Adrenal gland (tissue), 12 donors: ENCODE data around the gene CBR3. TPM values are rescaled to one million over a fixed set of nuclear protein-coding genes. Genes with fewer than 3 reads are reported as not detected.

ENCODE experiments used
- DNase-seq, 7 donors: peaks; one replicate each; pipeline ENCODE4 v3.0.0-alpha.2; 2019 to 2020
- H3K27ac ChIP-seq, 5 donors: fragments of 200-600 bp; sonication (generic) in 4 of 5; 1 replicate in 3 of 5; 2 replicates in 2 of 5; pipeline versions ENCODE4 v1.5.1 to v1.8.0; 2016 to 2020; ENCODE audit warnings: mild to moderate bottlenecking in 1 of 5
- H3K27me3 ChIP-seq: fragments of 200-600 bp; 2 replicates; pipeline ENCODE4 v1.8.0; 2021
- H3K36me3 ChIP-seq, 2 donors: fragments of 200-600 bp; replicated peaks in 1 of 2; 1 replicate in 1 of 2; 2 replicates in 1 of 2; pipeline versions ENCODE4 v1.5.1 to v1.8.0; 2018 to 2022
- H3K4me1 ChIP-seq, 2 donors: fragments of 200-600 bp; replicated peaks in 1 of 2; 1 replicate in 1 of 2; 2 replicates in 1 of 2; pipeline versions ENCODE4 v1.5.1 to v1.8.0; 2018 to 2021
- H3K4me3 ChIP-seq, 4 donors: fragments of 200-600 bp; sonication (generic) in 3 of 4; one replicate each; pipeline ENCODE4 v1.5.1; 2016 to 2018
- H3K9me3 ChIP-seq, 3 donors: fragments of 200-600 bp; sonication (generic) in 1 of 3; replicated peaks in 1 of 3; 1 replicate in 2 of 3; 2 replicates in 1 of 3; pipeline versions ENCODE4 v1.5.1 to v1.8.0; 2016 to 2021
- POLR2A ChIP-seq, 2 donors: fragments of 450-650 bp; IDR thresholded peaks; one replicate each; pipeline ENCODE4 v1.6.1; 2017; ENCODE audit warnings: antibody characterized with exemption in 2 of 2, mild to moderate bottlenecking in 2 of 2, moderate library complexity in 1 of 2
- WGBS, 4 donors: extraction: QIAGEN DNeasy Blood & Tissue Kit in 2 of 4; methylation state at CpG; one replicate each; pipeline versions ENCODE4 v1.1.5 to v1.1.7; 2013 to 2017; 5-methylcytosine and 5-hydroxymethylcytosine counted together
- intact Hi-C, 2 donors: fragments of 100-400 bp; cut with DNase I; formaldehyde crosslinking; loops; one replicate each; pipeline versions ENCODE4 v1.14.1 to v1.15.0; 2022 to 2023
- polyA plus RNA-seq, 3 donors: library from polyadenylated mRNA; stranded (reverse); fragments of 200-250 nt in 2 of 3; fragments of 350-450 nt in 1 of 3; fragmentation: Illumina TruSeq in 1 of 3; extraction: RNeasy Lipid Tissue Mini Kit (QIAGEN cat#74804) in 1 of 3; gene quantifications; one replicate each; pipeline ENCODE4 v1.2.3, GENCODE V29; 2013 to 2014
- total RNA-seq, 9 donors: library from RNA; depleted of rRNA in 4 of 9; stranded (reverse); fragments of >200 nt in 4 of 9; fragments of 120-200 nt in 1 of 9; fragmentation: NEBNext Ultra II Directional in 1 of 9; extraction: Animal tissue kit (Norgen Biotek cat#: 25700) in 1 of 9; gene quantifications; one replicate each; pipeline versions ENCODE4 v1.1.0 to v1.2.4, GENCODE V29; 2013 to 2023
- TF ChIP-seq, protein P1 (sequence below), 6 experiments: fragments of 450-650 bp in 4 of 6; fragments of 200-600 bp in 2 of 6; sonication (generic) in 1 of 6; IDR thresholded peaks; 1 replicate in 5 of 6; 2 replicates in 1 of 6; pipeline versions ENCODE4 v1.5.1 to v1.8.0; 2016 to 2021; ENCODE audit warnings: antibody characterized with exemption in 6 of 6, mild to moderate bottlenecking in 2 of 6, moderate library complexity in 1 of 6
- donor health status: healthy with polysubstance abuse.
- donor health status: Bipolar disorder and iron deficiency.
- donor health status: DM: yes; HTN: yes; CAD: no.
- donor health status: DM: no; HTN: no; CAD: no.
- donor health status: DM: no; HTN: no; CAD: no.
- donor health status: DM: yes; HTN: yes; CAD: no.

The CBR3 gene
- total and polyA plus RNA-seq, 12 donors: 0.83 to 10.7 (median 2.8) TPM

DNA sequence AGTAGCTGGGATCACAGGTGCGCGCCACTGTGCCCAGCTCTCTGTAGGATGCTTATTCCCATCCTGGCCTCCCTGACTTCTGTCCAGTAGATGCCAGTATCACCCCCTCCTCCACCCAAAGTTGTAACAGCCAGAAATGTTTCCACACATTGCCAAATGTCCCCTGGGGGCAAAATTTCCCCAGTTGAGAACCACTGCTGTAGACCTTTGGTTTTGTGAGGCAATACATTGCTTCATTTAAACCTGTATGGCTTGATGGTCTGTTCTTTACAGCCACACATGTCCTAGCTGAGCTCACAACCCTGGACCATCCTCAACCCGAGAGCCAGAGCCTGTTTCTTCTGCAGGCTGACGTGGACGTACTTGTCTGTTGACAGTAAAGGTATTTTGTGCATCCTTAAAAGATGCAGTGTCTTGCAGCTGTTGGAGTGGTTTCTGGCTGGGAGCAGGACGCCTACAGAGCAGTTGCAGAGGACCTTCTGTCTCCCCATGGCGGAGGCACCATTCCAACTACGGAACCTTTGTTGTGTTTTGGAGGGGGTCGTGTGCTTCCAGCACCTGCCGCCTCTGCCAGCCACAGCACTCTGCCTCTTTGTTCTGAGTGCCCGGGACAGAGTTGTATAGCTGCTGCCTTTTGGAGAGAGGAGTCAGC, 48.4 kb downstream of the CBR3 start:
- intact Hi-C loops: no loop called here
- no peaks in the 10 kb centered on the region for H3K9me3 ChIP-seq
- H3K4me3 ChIP-seq: no peak overlapping the region
- TF ChIP-seq, protein P1, sequence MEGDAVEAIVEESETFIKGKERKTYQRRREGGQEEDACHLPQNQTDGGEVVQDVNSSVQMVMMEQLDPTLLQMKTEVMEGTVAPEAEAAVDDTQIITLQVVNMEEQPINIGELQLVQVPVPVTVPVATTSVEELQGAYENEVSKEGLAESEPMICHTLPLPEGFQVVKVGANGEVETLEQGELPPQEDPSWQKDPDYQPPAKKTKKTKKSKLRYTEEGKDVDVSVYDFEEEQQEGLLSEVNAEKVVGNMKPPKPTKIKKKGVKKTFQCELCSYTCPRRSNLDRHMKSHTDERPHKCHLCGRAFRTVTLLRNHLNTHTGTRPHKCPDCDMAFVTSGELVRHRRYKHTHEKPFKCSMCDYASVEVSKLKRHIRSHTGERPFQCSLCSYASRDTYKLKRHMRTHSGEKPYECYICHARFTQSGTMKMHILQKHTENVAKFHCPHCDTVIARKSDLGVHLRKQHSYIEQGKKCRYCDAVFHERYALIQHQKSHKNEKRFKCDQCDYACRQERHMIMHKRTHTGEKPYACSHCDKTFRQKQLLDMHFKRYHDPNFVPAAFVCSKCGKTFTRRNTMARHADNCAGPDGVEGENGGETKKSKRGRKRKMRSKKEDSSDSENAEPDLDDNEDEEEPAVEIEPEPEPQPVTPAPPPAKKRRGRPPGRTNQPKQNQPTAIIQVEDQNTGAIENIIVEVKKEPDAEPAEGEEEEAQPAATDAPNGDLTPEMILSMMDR (IDR thresholded peaks at IDR 0.05): no peak
- no peak for TF ChIP-seq POLR2A (IDR thresholded peaks at IDR 0.05)
- no peaks in the 10 kb centered on the region for H3K36me3 ChIP-seq
- no peaks in the 10 kb centered on the region for H3K27me3 ChIP-seq
- no peak for DNase-seq
- no peak overlapping the region for H3K27ac ChIP-seq
- H3K4me1 ChIP-seq: no peaks in the 10 kb centered on the region
- 88 to 95% (median 92%) methylated on average over 8 to 11 of the region's 11 CpGs for WGBS, 4 donors

DNA sequence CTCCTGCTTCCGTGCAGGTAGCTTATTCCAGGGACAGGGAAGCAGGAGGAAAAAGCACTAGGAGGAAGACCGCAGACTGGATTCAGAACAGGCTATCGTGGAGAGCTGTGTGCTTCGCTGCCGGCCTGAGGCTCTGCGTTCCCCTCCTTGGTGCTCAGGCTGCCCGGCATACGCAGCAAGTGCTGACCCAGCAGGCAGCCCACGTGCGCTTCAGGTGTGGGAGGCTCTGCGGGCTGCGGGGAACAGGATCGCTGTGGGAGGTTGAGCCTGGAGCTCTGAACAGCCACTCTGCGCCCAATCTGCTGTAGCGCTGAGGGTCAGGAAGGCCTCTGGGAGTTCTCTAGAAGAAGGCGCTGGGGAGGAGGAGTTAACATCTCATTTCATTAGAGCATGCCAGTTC, 49.7 kb downstream of the CBR3 start:
- Histone ChIP-seq H3K27ac (no peak overlapping the region), H3K4me3 (no peak overlapping the region), H3K9me3 (no peaks in the 10 kb centered on the region), H3K27me3 (no peaks in the 10 kb centered on the region), H3K4me1 (no peaks in the 10 kb centered on the region), H3K36me3 (no peaks in the 10 kb centered on the region)
- DNase-seq: no peak
- WGBS, 4 donors: 83 to 94% (median 90%) methylated on average over 6 to 16 of the region's 16 CpGs
- intact Hi-C loops: no loop called here
- no peak for TF ChIP-seq POLR2A (IDR thresholded peaks at IDR 0.05)
- TF ChIP-seq, protein P1 (IDR thresholded peaks at IDR 0.05): no peak

DNA sequence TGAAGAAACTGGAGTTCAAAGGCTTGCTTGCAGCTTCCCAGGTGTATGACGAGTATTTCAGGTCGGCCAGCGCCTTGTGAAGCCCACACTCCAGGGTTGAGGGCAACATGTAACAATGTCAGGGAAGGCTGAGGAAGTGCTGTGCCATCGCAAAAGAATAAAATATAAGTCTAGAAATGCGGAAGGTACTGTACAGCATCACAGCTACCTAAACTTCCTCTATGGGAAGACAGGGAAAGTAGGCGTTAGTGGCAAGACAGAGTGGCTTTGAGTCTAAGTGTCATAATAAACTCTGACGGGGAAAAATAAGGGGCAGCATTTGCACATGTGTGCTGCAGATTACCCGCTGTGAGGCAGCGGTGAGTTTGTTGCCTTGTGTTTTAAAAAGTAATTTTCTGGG, 50.6 kb downstream of the CBR3 start:
- intact Hi-C loops: no loop called here

DNA sequence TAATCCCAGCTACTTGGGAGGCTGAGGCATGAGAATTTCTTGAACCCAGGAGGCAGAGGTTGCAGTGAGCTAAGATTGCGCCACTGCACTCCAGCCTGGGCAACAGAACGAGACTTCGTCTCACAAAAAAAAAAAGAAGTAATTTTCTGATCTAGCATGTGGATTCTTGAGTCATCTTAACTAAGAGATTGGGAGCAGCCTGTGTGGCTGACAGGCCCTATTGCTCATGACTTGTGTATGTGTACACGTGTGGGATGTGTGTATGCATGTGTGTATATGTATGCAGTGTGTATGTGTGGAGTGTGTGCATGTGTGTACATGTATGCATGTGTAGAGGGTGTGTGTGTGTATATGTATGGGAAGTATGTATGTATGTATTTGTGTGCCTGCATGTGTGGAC, 51.2 kb downstream of the CBR3 start:
- H3K9me3 ChIP-seq: no peaks in the 10 kb centered on the region
- TF ChIP-seq, protein P1 (IDR thresholded peaks at IDR 0.05): no peak
- TF ChIP-seq POLR2A (IDR thresholded peaks at IDR 0.05): no peak
- intact Hi-C loops: no loop called here
- no peaks in the 10 kb centered on the region for H3K4me1 ChIP-seq
- 72 to 91% (median 76%) methylated on average over 4 of the region's 4 CpGs for WGBS, 4 donors
- no peak overlapping the region for H3K4me3 ChIP-seq
- no peak for DNase-seq
- no peaks in the 10 kb centered on the region for H3K36me3 ChIP-seq
- no peak overlapping the region for H3K27ac ChIP-seq
- no peaks in the 10 kb centered on the region for H3K27me3 ChIP-seq

More for the DNA sequence above, 50.6 kb downstream of the CBR3 start:
- no peak for DNase-seq
- no peak for TF ChIP-seq POLR2A (IDR thresholded peaks at IDR 0.05)
- TF ChIP-seq, protein P1 (IDR thresholded peaks at IDR 0.05): no peak
- no peak overlapping the region for H3K4me3 ChIP-seq
- no peaks in the 10 kb centered on the region for H3K36me3 ChIP-seq
- no peaks in the 10 kb centered on the region for H3K27me3 ChIP-seq
- H3K9me3 ChIP-seq: no peaks in the 10 kb centered on the region
- no peaks in the 10 kb centered on the region for H3K4me1 ChIP-seq
- 81 to 94% (median 88%) methylated on average over 7 to 9 of the region's 9 CpGs for WGBS, 4 donors
- no peak overlapping the region for H3K27ac ChIP-seq
